SHP77 treated with DMSO at 0.1 percent for 48 hours (cell line): Measurements from ENCODE around the gene HBB.

Experiments
- DNase-seq: peaks from one replicate; lab custom pipeline; 2025; lab: John Stamatoyannopoulos, UW

Gene HBB

DNA sequence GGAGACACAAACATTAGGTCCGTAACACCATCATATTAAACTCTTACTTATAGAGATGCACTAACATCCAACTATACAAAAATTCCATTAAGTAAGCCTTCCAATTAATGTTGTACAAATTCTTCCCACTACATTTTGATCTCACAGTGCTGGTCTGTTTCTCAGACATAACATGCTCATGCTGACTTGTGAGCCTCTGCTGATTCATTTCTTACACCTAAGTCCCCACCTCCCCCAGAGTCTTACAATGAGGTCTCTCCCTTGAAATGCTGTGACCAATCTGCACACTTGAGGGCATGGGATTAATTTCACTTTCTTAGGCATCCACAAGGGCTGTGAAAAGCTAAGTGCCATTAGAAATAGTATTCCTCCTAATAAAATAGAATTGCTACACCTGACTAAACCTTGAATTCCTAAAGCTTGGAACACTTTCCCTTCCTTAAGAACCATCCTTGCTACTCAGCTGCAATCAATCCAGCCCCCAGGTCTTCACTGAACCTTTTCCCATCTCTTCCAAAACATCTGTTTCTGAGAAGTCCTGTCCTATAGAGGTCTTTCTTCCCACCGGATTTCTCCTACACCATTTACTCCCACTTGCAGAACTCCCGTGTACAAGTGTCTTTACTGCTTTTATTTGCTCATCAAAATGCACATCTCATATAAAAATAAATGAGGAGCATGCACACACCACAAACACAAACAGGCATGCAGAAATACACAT is 20.8 kb upstream of the HBB start:
- no peak for DNase-seq

DNA sequence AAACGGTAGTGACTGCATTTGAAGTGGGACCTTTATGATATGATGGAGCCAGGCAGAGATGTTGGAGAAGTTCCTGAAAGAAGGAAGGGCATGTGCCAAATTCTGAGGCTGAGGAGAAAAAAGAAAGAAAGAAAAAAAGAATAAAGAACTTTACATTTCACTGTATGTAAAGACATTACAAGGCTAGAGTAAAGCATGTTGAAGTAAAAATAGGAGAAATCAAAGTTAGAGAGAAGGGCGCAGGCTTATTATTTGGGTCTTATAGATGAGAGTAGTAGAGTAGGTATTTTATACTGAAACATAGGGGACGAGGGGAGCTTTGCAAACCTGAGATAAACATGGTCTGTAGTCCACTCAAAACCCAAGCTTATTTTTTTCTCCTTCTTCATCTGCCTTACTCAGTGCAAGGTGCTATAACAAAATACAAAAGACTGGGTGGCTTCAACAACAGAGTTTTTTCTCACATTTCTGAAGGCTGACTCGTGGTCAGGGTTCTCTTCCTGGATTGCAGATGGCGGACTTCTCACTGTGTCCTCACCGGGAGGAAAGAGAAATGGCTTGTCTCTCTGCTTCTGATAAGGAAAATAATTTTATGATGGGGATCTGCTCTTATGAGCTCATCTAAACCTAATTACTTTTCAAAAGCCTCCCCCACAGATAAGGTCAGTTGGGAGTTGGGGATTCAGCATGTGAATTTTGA is 20.1 kb upstream of the HBB start:
- DNase-seq, result no peak

DNA sequence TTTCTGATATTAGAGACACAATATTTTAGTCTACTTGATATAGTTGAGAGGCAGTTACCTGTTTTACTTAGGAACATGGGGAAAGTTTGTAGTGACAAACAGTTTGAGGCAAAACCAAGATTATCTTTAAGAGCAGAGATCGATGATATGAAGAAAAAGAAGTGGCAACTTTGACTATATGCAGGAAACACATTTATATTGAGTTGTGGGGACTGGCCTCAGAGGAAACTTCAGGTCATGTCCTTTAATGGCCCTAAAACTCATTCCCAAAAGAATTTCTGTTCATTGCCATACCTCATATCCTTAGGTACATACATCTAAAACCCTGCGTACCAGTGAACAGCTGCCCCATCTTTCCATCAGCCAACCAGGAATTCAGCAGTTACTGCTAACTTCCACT is 18.3 kb upstream of the HBB start:
- DNase-seq, result no peak

DNA sequence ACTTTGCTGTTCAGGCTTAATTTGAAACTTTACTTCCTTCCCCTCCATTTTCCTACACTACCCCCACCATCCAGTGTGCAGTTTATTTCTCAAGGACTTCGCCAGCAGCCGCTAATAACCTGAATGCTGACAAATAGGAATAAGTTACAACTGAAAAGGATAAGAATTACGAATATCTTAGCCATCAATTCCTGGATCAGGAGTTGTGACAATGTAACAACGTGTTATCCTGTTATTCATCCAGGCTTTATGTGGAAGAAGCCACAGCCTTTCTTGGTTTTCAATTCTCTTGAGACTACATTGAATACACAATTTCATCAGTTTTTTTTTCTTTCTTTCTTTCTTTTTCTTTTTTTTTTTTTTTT is 16.9 kb upstream of the HBB start:
- DNase-seq, result no peak

DNA sequence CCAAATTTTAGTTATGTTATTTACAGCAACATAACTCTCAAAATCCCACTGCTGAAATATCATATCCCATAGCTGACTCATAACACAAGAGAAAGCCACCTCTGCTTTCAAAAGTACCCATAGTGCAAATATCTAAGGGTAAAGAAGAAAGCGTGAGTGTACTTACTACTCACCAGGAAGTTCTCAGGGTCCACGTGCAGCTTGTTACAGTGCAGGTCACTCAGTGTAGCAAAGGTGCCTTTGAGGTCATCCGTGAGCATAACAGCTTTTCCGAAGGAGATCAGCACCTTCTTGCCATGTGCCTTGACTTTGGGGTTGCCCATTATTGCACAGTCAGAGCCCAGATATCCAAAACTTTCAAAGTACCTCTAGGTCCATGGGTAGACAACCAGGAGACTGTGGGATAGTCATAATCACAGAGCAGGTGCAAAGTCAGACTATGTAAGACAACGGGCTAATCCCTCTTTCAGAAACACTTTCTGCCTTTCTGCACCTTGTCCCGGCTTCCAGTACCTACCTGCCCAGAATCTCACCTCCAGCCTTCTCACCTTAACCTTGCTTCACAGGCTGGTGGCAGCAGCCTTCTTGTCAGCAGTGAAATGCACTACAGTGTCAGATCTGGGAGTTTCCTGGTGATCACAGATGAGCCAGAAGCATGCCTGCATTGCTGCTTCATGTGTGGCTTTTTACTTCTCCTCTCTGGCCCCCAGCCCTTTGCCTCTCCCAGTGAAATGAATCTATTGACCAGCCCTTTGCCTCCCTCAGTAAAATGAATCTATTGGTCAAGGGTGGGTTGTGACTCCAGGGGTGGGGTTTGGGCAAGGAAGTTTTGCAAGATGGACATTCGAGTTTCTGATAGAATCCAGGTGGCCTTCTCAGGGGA is 16.3 kb upstream of the HBB start:
- DNase-seq, result no peak

DNA sequence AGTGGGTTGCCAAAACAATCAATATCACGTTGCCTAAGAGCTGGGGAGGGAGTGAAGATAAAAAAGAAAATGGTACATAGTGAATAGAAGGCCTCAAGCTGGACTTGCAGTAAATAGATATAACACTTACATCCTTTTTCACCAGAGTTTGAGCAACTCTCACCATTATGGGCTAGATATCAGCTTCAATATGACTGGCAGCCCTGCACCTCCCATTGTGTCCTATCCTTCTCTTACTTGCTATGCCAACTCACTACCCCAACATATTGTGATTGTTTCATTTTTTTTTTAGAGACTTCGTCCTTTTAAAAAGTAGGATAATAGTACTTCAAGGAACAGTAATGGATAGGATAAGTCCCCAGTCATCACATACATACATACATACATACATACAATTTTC is 15.3 kb upstream of the HBB start:
- DNase-seq, result no peak

DNA sequence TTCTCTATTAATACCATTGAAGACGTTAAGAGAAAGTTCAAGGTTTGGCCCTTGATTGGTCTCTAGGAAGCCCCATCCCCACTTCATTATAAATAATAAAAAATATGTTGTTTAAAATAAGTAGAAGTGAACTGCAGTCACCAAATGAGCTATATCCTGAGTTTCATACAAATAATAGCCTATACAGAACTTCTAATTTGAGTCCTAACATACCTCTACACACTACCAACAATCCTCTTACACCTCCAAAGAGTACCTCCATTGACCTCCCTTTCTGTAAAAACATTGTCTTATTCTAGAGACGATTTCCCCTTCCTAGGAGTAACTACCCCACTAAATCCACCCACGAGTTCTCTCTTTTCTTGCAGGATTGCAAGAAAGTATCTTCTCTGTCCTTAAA is 14.6 kb upstream of the HBB start:
- no peak for DNase-seq

DNA sequence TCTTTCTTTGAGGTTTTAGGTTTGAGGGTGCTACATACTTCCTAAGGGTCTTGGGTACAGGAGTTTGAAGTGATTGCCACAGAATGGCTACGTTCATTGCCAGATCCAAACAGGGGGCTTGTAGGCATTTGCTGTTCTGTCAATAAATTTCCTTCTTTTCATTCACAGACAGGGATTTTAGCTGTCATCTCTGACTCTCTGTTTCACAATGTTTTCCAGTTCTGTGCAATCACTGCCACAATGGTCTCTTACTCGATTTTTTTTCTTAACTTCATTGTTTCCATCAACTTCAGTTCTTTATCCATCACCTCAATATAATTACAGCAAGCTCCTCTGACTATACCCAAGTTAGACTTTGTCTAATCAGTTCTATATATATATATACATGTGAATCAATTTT is 13.6 kb upstream of the HBB start:
- DNase-seq, result no peak

DNA sequence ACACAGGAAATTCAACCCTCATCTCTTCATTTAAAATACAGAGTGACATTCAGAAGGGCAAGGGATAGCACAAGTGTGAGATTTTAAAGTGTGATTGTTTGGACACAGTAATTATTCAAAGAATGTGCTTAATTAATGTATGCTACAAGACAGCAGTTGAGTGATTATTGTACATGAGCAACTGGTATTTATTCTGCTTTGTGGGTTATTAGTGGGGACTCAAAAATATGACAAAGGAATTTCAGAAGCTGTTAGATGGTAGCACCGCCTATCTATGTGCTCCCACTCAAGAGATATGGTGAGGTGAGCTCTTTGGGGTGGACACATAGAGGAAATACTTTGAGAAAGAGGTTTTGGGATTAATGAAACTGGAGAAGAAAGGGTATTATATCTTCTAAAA is 13.2 kb upstream of the HBB start:
- DNase-seq, result no peak

DNA sequence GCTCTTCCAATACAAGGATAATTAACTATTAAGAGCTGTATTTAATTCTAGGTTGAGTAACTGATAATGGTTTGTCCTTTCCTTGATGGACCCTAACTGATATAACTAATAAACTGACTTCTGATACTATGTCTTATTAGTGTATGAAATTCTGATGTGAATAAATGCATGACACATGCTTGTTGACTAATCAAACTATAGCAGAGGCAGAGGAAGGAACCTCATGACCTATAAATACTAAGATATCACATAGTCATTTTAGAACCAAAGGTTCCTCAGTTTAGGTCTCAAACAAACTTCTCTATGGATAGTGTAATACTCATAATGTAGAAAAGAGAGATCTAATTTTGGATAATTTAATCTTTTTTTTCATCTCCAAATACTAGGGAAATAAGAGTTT is 12.2 kb upstream of the HBB start:
- DNase-seq, result no peak

DNA sequence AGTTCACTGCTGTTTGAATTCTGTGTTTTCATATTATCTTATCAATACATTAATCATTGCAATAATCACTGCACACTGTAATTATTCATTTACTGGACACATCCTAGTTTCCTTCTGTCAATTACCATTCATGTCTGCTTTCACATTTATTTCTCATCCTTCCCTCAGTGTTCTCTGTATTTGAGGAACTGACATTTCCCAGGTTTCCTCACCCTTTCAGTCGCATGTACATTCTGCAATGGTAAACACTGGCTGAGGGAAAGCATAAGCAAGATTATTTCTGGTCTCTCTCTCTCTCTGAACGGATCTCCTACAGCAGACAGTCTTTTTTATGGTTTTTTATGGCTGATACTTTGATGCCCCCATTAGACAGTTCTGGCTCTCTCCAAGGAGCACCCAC is 11.6 kb upstream of the HBB start:
- no peak for DNase-seq

DNA sequence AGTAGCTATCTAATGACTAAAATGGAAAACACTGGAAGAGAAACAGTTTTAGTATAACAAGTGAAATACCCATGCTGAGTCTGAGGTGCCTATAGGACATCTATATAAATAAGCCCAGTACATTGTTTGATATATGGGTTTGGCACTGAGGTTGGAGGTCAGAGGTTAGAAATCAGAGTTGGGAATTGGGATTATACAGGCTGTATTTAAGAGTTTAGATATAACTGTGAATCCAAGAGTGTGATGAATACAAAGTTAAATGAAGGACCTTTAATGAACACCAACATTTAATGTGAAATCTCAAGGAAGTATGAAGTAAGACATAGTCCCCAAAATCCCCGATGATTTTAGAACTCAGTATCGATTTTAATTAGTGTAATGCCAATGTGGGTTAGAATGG is 10.5 kb upstream of the HBB start:
- DNase-seq, result no peak

DNA sequence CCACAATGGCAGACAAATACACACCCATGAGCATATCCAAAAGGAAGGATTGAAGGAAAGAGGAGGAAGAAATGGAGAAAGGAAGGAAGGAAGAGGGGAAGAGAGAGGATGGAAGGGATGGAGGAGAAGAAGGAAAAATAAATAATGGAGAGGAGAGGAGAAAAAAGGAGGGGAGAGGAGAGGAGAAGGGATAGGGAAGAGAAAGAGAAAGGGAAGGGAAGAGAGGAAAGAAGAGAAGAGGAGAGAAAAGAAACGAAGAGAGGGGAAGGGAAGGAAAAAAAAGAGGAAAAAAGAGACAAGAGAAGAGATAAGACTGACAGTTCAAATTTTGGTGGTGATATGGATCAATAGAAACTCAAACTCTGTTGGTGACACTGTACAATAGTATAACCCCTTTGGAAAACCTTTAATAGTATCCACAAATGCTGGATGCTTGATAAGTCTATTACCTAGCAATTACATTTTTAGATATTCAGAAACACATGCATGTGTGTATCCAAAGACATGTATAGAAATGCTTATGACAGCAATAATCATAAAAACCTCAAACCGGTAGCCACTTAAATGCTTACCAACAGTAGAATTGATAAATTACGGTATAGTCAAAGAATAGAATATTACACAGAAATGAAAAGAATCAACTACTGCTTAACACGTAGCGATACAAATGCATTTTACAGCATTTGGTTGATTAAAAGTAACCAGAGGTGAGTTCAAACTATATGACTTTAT is 8.7 kb upstream of the HBB start:
- DNase-seq, result no peak

DNA sequence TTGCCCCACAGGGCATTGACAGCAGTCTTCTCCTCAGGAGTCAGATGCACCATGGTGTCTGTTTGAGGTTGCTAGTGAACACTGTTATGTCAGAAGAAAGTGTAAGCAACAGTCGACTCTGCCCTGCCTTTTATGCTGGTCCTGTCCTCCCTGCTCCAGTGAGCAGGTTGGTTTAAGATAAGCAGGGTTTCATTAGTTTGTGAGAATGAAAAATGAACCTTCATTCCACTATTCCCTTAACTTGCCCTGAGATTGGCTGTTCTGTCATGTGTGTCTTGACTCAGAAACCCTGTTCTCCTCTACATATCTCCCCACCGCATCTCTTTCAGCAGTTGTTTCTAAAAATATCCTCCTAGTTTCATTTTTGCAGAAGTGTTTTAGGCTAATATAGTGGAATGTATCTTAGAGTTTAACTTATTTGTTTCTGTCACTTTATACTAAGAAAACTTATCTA is 7.5 kb upstream of the HBB start, which contains the start of gene HBD:
Gene HBD, minus strand, starts transcription at position 103 of the 454 bp plus-strand sequence. Its CDS starts 50 bp downstream, at position 53.
- DNase-seq, result no peak

DNA sequence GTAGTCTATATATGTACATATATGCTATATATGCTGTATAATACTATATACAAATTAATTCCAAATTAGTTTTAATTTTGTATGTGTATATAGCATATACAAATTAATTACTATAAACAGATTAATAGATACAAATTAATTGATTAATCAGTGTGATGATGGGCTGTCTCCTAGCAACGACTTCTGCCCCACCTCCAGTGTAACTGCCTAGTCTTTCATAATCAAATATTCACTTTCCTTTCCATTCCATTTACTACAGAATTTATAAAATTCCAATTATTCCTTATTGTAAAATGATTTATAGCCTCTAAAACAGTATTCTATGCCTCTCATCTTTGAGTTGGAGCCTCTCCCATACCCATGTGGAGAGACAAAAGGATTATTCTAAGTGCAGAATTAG is 6.4 kb upstream of the HBB start:
- DNase-seq, result no peak

DNA sequence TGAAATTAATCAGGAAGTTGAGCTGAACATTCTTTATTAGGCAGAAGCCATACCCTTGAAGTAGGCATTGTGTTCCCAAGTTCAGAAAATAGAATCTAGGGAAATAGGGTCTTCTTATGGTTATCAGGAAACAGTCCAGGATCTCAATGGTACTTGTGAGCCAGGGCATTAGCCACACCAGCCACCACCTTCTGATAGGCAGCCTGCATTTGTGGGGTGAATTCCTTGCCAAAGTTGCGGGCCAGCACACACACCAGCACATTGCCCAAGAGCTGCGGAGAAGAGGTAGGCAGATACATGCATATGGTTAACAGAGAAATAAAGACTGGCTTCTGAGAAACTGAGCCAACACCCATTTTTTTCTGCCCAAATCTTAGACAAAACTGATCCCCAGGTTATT is 6.0 kb upstream of the HBB start:
- no peak for DNase-seq

DNA sequence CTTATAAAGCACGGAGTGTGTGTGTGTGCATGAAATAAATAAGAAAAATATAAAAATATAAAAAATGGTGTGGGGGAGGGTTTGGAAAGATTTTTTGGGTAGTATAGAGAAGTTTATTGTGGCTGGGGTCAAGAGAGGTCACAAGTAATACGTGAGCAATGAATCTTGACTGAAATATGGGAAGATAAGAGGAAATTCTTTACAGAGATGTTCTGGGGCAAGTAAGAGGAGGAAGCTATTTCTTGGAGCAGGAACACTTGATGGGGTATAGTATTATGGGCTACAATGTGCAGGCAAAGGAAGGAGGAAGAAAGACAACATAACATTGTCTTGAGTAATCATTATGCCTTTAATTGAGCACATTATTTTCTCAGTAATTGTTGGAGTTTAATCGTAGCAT is 5.3 kb upstream of the HBB start:
- no peak for DNase-seq

DNA sequence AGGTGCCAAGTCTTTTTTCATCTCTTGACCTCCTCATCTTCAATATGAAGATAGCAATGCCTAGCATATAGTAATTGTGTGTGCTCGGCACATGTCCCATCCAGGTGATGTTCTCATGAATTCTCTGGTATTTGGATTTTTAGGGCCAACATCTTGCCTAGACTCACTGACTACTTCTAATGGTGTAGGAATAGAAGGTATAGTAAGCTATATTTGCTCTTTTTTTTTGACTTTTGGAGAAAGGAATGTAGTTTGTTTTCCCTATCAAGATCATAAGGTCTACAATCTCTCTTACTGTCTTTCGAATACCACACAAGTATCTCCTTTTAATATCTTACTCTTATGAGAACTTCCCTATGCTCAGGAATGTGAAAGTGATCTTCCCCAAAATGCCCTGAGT is 4.2 kb upstream of the HBB start:
- DNase-seq, result no peak

DNA sequence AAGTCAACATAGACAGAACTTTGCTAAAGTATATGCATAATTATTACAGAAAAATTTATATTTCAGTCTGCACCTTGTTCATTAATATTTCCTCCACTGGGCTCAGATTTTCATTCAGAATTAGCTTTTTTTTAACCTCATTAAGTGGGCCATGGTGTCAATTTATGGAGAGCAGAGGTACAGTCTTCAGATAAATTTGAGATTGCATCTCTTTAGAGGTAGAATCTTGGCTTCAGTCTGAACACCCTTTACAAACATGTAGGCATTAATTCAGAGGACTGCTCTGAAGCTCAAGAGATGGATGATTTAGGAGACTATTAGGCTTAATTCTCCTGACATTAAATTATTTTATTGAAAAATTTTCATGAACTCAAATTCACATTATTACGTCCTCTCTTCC is 3.4 kb upstream of the HBB start:
- no peak for DNase-seq

DNA sequence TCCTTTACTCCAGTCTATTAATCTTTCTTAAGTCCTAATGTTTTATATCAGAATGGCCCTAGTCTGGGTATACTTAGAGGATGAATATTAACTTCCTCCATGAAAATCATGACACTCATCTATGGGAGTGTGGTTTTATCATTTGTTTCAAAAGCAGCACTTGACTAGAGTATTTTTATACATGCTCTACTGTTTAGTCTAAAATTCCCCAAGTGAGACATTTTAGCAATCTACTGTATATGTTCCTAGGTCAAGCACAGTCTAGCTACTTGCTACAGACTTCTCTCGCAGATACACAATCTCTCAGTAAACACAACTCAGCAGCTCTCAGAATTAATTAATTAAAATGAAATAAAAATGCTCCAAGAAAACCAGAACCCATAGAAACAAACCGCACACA is 2.9 kb upstream of the HBB start:
- no peak for DNase-seq

DNA sequence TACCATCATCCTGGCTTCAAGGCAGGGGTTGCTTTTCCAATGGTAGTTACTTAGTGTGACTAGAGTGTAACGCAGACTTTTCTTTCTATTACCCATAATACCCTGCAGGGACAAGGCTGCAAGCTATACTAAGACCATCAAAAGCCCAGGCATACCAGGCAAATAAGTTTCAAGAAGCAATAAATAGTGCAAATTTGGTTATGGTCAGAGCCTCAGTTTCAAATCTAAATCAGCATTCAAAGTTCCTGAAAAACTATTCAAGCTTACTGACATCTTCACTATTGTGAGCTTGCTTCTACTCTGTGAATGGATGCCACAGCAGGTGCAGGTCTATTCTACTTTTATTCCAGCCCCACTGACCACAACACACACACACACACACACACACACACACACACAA is 2.5 kb upstream of the HBB start:
- no peak for DNase-seq

DNA sequence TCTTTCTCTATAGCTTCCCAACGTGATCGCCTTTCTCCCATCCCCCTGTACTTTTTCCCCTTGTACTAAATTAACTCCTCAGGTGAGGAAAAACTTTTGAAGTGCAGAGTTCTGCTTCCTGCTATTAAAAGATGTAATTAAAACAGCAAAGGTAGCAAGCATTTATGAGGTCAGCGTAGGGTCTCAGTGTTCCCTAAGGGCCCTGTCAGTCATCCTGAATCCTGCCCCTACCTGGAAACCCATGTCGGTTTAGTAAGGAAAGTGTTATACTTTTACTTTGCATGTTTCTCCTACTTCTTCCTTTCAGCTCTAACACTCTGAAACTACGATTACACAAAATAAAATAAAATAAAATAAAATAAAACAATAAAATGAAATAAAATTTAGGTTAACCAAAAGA is 1.3 kb upstream of the HBB start:
- no peak for DNase-seq
